ENCODE data around the gene PLCL2. TPM values are rescaled to one million over a fixed set of nuclear protein-coding genes. Genes with fewer than 3 reads are reported as not detected.

Gene PLCL2
- total and polyA plus RNA-seq, 2 donors (not counting 3 experiments of a cell fraction or from before 2014, with no cell fraction given), result 2.3 to 10.7 TPM

GRCh38 chr3:17035033-17035432, 150.3 kb downstream of the PLCL2 start:
- Histone ChIP-seq H3K27ac (ENCODE audit: insufficient read depth, low read depth, low read length) (no peak overlapping the region), H3K9me1 (replicated peaks; ENCODE audit: control insufficient read depth, extremely low read depth, insufficient read depth, low read length) (no peaks in the 10 kb centered on the region), H3K4me1 (ENCODE audit: control insufficient read depth, extremely low read depth, insufficient read depth, low read length) (peaks cover 15% of the 10 kb centered on the region), H3K27me3 (ENCODE audit: control insufficient read depth in 2 of 2, insufficient read depth in 2 of 2, low read length in 2 of 2) (no peaks in the 10 kb centered on the region), H3K36me3 (ENCODE audit: control insufficient read depth in 2 of 2, extremely low read depth in 1 of 2, insufficient read depth in 2 of 2, low read length in 2 of 2) (no peaks in the 10 kb centered on the region), H3K4me2 (ENCODE audit: insufficient read depth, low read length) (no peak overlapping the region), H3K4me3 (replicated peaks in 1 of 3; ENCODE audit: insufficient read depth in 1 of 3, low read depth in 1 of 3, low read length in 3 of 3) (no peak overlapping the region), H3K9me3 (replicated peaks; ENCODE audit: control insufficient read depth, insufficient read depth, low read length) (no peaks in the 10 kb centered on the region), H2AFZ (ENCODE audit: low read depth, low read length) (no peak overlapping the region), H3K9ac (replicated peaks; ENCODE audit: extremely low read depth, insufficient read depth, low read length) (no peak overlapping the region), H4K20me1 (replicated peaks; ENCODE audit: control insufficient read depth, extremely low read depth, insufficient read depth, low read length) (no peaks in the 10 kb centered on the region), H3K79me2 (ENCODE audit: control insufficient read depth, insufficient read depth, low read length) (no peaks in the 10 kb centered on the region)
- BruUV-seq (replicated peaks), result no TSS peak
- no peak for DNase-seq (ENCODE audit: low read depth, low spot score)
- ChIA-PET CTCF (interaction anchor here (2.3 kb wide), 1 partner anchor 206 kb away, joined by 11 read pairs; no protein-coding TSS in a partner anchor), POLR2A (no interaction called here)
- dilution Hi-C loops (cut with MboI; ENCODE audit: extremely low pct_ligation_motif_present, low sequenced_read_pairs) (no loop called here), intact Hi-C loops (cut with micrococcal nuclease) (no loop called here)
- no peak for TF ChIP-seq MAX (IDR thresholded peaks at IDR 0.05; ENCODE audit: insufficient read depth, insufficient read length)
- no peak for TF ChIP-seq GATA2 (IDR thresholded peaks at IDR 0.05; ENCODE audit: insufficient read depth, insufficient read length, low read depth, low read length)
- no peak for TF ChIP-seq MYC (IDR thresholded peaks at IDR 0.05; ENCODE audit: low read depth, low read length)
- no peak for TF ChIP-seq EZH2 (IDR thresholded peaks at IDR 0.05; ENCODE audit: borderline replicate concordance, low read depth, low read length, severe bottlenecking)
- TF ChIP-seq POLR2A (IDR thresholded peaks at IDR 0.05; ENCODE audit: low read depth, low read length), result no peak
- TF ChIP-seq JUN (IDR thresholded peaks at IDR 0.05; ENCODE audit: borderline replicate concordance, insufficient read depth, insufficient read length, low read depth), result no peak
- no peak for TF ChIP-seq CTCF (IDR thresholded peaks at IDR 0.05; ENCODE audit: extremely low read depth in 1 of 2, insufficient read depth in 1 of 2, low read depth in 1 of 2, low read length in 2 of 2)
- no peak for TF ChIP-seq POLR2AphosphoS5 (IDR thresholded peaks at IDR 0.05; ENCODE audit: insufficient read depth, low read depth, low read length)
- no peak for TF ChIP-seq FOS (IDR thresholded peaks at IDR 0.05; ENCODE audit: borderline replicate concordance, insufficient read depth, low read length)
- FAIRE-seq, result no peak
